HG03565 (cell line): ENCODE results near the gene DUSP16.
"Not testable (repeated sequence)": the region's sequence is repeated elsewhere in the genome, so short reads cannot be mapped to it uniquely, and the experiment has no call there.

Experiments used
- ATAC-seq: cut with Tn5 transposase; IDR thresholded peaks from one replicate; pipeline ENCODE4 v1.9.1; 2021; ENCODE audit warnings: mild to moderate bottlenecking, moderate library complexity; ENCODE audit not compliant: unreplicated experiment

DUSP16 gene

GRCh38 chr12:12562585-12563261 is at the start of gene DUSP16:
Gene DUSP16, minus strand, starts transcription at chr12:12562863. Its CDS starts 41,765 bp downstream, at chr12:12521098.
- peak; percentile 69 for ATAC-seq

- no peak for ATAC-seq
Measured at GRCh38 chr12:12612358-12612757, 49.7 kb upstream of the DUSP16 start.

- ATAC-seq: peak; percentile 67
Measured at GRCh38 chr12:12611512-12612306, 49.0 kb upstream of the DUSP16 start, which contains the start of gene CREBL2. Gene CREBL2, plus strand, starts transcription at chr12:12611876. Its CDS starts 297 bp downstream, at chr12:12612173.

- ATAC-seq: no peak
Measured at GRCh38 chr12:12610711-12611110, 48.0 kb upstream of the DUSP16 start.

GRCh38 chr12:12609692-12610091 is 47.0 kb upstream of the DUSP16 start:
- no peak for ATAC-seq

- no peak for ATAC-seq
Measured at GRCh38 chr12:12608557-12608957, 45.9 kb upstream of the DUSP16 start.

GRCh38 chr12:12606781-12607589 is 44.3 kb upstream of the DUSP16 start:
- peak; percentile 31 for ATAC-seq

- no peak for ATAC-seq
Measured at GRCh38 chr12:12604740-12605139, 42.1 kb upstream of the DUSP16 start.

GRCh38 chr12:12600659-12601058 is 38.0 kb upstream of the DUSP16 start:
- ATAC-seq: no peak

GRCh38 chr12:12599750-12600643 is 37.3 kb upstream of the DUSP16 start:
- no peak for ATAC-seq

GRCh38 chr12:12598864-12599263 is 36.2 kb upstream of the DUSP16 start:
- ATAC-seq: no peak

GRCh38 chr12:12596598-12596997 is 33.9 kb upstream of the DUSP16 start:
- not testable (repeated sequence) for ATAC-seq

- not testable (repeated sequence) for ATAC-seq
Measured at GRCh38 chr12:12595929-12596328, 33.3 kb upstream of the DUSP16 start.

GRCh38 chr12:12592930-12593329 is 30.3 kb upstream of the DUSP16 start:
- ATAC-seq: no peak

GRCh38 chr12:12590961-12591360 is 28.3 kb upstream of the DUSP16 start:
- no peak for ATAC-seq

GRCh38 chr12:12588436-12588835 is 25.8 kb upstream of the DUSP16 start:
- not testable (repeated sequence) for ATAC-seq

GRCh38 chr12:12587878-12588277 is 25.2 kb upstream of the DUSP16 start:
- ATAC-seq: no peak

GRCh38 chr12:12586879-12587675 is 24.4 kb upstream of the DUSP16 start:
- no peak for ATAC-seq

- ATAC-seq: no peak
Measured at GRCh38 chr12:12585115-12585863, 22.6 kb upstream of the DUSP16 start.
